HG02763 (cell line): ENCODE results near the gene TP53AIP1.
"Not testable (repeated sequence)": the region's sequence is repeated elsewhere in the genome, so short reads cannot be mapped to it uniquely, and the experiment has no call there.

ENCODE experiments used
- ATAC-seq: cut with Tn5 transposase; IDR thresholded peaks from one replicate; pipeline ENCODE4 v1.9.1; 2021; ENCODE audit warnings: mild to moderate bottlenecking, moderate library complexity; ENCODE audit not compliant: unreplicated experiment

The TP53AIP1 gene

DNA sequence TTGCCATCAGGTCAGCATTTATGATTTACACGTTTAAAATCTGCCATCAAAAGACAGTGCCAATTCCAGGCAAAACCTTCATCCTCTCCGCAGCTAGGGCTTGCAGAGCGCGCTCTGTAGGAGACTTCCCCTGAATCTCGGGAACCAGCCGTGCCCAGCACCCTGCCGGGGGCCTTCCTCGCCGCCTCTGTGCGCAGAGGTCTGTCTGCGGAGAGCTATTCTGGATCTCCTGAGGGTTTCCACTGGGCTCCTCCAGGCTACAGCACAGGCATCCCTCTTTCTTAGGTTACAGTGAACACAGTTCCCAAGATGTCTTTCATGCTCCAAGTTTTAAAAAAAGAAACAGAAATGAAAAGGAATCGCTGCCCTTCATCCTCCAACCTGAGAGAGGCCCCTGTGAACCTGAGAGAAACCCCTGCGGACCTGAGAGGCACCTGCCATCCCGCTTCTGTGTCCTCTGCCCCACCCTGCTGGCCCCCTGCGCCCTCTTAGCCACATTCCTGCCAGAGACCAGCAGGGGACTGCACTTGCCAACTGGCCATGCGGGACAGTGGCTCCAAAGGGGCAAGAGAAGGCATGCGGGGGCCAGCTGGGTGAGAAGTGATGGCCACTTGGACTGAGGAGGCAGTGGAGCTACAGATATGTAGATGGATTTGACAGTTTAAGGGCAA is 16.1 kb downstream of the TP53AIP1 start:
- ATAC-seq, result no peak

DNA sequence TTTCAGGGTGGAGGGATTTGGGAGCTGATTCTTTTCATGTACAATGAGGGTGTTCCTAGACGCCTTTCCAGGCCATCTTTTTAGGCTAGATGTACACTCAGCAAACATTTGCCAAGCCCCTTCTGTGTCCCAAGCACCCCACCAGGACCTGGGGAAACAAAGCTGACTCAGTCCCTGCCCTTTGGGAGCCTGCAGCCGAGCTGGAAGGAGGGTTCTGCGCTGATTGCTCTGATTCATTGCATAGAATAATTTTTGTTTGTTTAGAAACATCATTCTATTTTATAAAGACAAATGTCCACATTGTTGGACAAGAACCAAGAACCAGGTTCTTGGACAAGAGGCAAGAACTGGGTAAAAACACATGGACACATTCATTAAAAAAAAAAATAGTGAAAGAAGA is 16.7 kb downstream of the TP53AIP1 start:
- ATAC-seq, result no peak

DNA sequence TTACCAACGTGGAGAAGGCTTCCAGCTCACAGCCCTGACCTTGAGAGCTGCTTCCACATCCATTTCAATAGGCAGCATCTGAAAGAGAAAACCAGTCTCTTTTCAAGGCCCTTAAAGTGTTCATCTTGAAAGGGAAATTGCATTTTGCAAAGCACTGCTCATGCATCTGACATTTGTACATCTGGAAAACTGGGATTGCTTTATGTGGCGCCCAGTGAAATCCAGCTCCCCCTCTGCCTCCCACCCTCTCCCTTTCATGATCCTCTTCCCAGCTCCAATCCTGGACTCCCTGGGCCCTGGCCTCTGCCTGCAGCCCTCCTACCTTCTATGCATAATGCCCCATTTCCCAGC is 17.4 kb downstream of the TP53AIP1 start:
- no peak for ATAC-seq

DNA sequence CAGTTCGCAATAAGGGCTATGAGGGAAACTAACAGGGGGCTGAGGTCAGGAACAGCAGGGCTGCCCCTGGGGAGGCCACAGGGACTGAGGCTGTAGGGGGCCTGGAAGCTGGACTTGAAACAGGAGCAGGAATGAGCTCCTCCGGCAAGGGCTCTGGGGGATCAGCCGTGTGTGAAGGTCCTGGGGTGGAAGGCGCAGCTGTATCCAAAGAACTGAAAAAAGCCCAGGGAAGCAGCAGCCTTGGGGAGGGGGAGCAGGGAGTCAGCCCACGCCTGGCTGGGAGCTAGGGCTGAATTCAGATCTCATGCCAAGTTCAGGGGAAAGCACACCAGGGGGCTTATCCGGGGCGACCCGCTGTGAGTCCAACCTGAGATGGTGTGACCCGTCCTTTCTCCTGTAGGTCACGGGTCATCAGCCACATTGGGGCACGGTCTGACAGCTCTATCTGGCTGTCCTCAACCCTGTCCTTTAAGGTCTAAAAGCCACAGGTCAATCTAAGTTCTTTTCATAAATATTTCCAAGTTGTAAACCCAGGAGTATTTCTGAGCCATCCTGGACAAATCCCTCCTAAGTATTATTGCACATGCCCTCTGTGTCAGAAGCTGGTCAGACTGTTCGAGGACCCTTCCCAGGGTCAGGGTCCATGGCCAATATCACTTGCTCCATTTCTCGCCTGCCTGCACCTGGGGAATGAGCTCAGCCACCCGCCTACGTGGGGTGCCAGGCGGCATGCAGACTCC is 18.0 kb downstream of the TP53AIP1 start:
- no peak for ATAC-seq

DNA sequence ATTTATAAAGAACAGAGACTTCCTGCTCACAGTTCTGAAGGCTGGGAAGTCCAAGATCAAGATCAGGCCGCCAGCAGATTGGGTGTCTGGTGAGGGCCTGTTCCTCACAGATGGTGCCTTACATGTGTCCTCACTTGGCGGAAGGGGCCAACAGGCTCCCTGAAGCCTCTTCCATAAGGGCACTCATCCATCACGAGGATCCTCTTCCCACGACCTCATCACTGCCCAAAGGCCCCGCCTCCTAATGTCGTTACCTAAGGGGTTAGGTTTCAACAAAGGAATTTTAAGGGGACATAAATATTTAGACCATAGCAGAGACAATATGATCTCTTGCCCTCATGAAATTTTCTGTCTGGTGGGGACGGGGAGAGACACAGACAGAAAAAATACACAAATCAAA is 18.6 kb downstream of the TP53AIP1 start:
- no peak for ATAC-seq

DNA sequence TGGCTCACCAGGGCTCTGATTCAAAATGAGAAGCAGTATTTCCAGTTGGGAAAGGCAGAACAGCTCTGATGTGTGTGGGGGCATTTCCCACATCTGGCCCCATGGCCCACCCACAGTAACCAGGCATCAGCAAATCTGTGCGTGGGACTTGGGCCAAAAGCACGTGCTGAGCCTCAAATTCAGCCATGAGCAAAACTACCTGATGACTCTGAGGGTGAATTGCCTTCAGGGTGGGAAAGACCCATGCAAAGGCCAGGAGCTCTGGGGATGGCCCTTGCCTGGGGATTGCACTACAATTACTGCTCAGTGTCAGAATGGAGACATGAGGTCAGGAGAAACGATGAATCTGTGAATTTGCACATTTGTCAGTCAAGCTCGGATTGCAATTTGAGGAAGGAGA is 20.9 kb downstream of the TP53AIP1 start:
- no peak for ATAC-seq

DNA sequence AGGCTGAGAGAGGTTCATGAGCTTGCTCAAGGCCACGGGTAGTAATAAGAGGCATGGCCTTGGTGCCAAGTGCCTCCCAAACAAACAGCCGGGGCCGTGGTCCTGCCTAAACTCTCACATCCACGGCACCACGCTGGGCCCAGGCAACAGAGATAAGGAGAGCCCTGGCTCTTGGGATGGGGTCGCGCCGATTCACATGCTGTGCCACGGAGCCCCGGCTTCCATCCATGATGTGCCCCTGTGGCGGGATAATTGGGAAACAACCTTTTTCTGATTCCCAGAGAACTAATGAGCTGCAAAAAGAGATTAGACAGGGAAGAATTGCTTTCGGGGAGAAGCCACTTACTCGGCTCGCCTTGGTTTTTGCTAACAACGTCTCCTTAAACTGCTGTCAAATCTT is 22.0 kb downstream of the TP53AIP1 start:
- ATAC-seq, result no peak

DNA sequence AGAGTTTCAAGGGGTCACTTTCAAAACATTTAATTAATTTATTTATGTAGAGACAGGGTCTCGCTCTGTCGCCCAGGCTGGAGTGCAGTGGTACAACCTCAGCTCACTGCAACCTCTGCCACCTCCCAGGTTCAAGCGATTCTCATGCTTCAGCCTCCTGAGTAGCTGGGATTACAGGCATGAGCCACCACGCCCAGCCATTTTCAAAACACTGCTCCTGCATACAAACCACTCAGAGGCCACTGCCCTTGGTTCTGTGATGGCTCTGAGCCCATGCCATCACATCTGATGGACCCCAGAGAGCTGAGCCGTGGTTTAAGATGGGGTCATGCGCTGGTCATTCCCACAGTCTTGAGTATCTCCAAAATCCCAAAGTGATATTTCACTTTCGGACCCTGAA is 23.0 kb downstream of the TP53AIP1 start:
- not testable (repeated sequence) for ATAC-seq

DNA sequence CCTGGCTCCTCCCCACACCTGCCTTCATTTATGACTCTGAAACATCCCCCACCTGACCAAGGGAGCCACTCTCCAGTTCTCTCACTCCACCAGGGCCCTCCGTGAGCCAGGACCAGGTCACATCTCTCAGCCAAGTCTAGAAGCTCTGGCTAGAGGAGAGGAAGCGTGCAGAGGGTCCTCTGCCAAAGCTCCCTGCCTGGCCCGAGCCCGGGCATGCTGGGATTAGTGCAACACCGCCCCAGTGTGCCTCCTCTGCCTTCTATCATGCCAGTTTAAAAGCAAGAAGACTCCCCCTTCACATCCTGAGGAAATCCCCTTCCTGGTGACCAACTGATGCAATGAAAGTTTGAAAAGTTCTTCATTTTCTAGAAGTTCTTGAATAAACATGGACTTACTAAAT is 23.5 kb downstream of the TP53AIP1 start:
- ATAC-seq, result no peak

DNA sequence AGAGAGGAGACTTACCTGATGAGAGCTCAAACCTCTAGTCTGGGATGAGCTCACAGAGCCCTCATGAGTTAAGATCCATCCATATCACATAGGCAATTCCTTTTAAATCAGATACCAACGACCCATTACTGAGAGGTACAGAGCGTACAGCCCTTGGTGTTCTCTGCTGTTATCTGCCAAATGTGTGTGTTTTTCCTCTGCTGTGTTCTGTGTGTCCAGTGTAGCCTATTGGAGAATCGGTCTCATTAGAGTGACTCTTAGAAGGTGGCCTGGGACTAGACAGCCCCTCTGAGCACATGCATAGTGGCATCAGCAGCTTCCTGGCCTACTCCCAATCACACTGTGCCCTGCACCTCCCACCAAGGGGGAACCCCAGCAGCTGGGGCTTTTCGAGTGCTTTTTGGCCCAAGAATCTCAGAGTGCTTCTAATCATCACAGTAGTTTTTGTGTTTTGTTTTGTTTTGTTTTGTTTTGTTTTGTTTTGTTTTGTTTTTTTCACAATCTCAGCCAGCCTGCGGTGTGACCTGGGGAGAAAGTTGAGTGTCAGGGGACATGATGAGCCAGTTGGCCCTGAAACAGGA is 25.4 kb downstream of the TP53AIP1 start:
- no peak for ATAC-seq

DNA sequence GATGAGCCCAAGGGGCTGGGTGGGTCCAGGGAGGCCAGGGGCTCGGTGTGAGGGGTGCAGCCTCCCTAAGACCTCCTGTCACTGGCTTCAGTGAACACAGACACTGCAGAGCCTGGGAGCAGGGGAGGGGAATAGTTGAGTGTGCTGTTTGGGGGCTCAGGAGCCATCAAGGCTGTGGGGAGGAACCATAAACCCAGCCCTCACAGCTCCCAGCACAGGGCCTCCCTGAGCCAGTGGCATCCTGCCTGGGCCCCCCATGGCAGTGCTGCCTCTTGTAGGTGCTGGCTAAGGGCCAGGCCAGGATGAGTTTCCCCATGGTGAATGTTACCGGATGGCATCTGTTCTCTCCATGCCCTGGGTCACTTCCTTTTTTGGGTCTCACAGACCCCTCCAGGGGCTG is 26.0 kb downstream of the TP53AIP1 start:
- no peak for ATAC-seq

DNA sequence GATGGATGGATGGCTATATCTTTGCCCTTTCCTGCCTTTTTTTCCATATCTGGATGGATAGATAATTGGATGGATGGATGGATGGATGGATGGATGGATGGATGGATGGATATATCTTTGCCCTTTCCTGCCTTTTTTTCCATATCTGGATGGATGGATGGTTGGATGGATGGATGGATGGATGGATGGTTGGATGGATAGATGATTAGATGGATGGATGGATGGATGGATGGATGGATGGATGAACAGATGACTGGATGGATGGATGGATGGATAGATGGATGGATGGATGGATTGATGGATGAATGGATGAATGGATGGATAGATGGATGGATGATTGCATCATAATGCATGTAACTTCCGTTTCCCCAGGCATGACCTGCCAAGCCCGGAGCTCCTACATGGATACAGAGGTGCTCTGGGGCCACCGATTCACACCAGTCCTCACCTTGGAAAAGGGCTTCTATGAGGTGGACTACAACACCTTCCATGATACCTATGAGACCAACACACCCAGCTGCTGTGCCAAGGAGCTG is 26.6 kb downstream of the TP53AIP1 start:
- no peak for ATAC-seq

DNA sequence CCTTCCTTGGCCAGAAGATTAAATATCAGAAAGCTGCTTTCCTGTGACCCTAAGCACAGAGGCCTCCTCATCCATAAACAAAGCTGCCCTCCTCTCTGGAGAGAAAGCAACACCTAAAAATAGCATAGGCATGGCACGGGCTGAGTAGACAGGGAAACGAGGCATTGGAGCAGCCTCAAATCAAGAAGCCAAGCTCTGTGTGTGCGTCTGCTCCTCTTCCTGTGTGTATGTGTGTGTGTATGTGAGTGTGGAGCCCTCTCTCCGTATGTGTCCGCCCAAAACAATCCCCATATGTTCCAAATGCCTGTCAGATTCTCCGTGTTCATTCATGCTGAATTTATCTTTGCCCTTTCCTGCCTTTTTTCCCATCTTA is 27.5 kb downstream of the TP53AIP1 start:
- no peak for ATAC-seq

DNA sequence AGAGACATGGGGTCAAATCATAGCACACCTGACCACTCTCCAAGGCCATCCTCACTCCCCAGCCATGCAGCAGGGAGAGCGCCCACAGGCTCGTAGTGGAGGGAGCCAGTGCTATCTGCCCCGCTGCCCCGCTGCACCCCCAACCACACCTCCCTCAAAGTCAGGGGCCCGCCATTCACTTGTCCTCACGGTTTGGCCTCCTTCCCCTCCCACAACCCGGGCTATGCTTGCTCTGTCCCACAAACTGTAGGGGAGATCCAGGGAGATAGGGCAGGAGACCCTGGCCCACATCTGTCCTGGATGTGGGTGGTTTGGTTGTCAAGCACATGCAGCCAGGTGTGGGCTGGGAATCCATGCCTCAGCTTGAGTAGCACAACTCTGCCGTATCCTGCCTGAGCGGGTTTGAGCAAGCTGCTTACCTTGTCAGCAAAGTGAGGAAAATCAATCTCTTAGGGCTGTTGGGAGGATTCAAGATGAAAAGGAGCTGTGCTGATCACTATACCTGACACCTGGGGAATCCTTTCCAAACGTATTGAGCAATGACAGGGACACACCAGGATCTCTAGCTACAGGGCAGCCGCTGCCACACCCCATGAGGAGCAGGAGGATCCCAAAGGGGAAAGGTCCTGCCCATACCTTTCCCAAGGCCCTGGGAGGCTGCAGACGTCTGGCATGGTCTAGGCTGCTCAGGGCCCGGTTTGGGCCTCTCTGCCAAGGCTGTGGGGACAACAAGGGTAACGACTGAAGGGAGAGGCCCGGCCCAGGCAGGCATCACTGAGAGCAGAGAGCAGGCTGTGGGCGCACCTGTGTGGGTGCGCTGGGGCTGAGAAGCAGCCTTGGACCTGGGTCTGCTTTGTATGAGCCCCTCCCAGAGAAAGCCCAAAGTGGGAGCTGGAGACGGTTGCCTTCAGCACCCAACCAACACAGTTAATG is 28.2 kb downstream of the TP53AIP1 start:
- no peak for ATAC-seq

DNA sequence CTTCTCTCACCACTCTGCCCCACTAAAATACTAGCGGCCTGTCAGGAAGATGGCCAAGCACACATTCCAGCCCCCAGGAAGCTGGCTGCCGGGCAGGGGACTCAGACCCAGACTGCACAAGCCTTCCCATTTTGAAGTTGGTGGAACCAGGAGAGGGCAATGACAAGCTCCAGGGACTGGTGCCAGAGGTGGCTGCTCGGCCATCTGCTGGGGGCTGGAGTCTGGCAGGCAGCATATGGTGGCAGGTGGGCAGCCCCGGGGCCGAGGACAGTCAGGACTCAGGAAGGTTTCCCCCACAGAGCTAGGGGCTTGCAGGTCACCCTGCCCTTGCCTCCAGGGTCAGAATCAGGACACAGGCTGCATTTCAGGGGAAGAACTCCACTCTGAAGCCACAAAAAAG is 28.9 kb downstream of the TP53AIP1 start:
- ATAC-seq, result no peak

DNA sequence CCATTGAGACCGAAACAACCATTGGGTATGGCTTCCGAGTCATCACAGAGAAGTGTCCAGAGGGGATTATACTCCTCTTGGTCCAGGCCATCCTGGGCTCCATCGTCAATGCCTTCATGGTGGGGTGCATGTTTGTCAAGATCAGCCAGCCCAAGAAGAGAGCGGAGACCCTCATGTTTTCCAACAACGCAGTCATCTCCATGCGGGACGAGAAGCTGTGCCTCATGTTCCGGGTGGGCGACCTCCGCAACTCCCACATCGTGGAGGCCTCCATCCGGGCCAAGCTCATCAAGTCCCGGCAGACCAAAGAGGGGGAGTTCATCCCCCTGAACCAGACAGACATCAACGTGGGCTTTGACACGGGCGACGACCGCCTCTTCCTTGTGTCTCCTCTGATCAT is 31.0 kb downstream of the TP53AIP1 start:
- no peak for ATAC-seq

DNA sequence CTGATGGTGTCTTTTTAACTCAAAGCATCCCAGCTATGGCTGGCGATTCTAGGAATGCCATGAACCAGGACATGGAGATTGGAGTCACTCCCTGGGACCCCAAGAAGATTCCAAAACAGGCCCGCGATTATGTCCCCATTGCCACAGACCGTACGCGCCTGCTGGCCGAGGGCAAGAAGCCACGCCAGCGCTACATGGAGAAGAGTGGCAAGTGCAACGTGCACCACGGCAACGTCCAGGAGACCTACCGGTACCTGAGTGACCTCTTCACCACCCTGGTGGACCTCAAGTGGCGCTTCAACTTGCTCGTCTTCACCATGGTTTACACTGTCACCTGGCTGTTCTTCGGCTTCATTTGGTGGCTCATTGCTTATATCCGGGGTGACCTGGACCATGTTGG is 31.4 kb downstream of the TP53AIP1 start:
- ATAC-seq, result no peak

DNA sequence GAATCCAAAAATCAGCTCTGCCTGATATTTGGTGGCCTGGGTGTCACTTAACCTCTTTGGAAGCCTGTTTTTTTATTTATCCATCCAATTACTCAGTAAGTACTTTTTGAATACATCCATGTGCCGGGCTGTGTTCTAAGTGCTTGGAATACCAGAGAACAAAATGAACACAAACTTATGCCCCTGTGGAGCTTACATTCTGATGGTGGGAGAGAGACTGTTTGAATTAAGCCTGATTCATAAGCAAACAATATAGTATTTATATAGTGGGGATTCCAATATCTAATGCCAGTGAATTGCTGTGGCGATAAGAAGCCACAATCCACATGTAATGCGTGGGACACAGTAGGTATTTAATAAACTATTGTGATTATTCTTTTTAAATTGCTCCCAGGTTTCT is 32.1 kb downstream of the TP53AIP1 start:
- ATAC-seq, result no peak

DNA sequence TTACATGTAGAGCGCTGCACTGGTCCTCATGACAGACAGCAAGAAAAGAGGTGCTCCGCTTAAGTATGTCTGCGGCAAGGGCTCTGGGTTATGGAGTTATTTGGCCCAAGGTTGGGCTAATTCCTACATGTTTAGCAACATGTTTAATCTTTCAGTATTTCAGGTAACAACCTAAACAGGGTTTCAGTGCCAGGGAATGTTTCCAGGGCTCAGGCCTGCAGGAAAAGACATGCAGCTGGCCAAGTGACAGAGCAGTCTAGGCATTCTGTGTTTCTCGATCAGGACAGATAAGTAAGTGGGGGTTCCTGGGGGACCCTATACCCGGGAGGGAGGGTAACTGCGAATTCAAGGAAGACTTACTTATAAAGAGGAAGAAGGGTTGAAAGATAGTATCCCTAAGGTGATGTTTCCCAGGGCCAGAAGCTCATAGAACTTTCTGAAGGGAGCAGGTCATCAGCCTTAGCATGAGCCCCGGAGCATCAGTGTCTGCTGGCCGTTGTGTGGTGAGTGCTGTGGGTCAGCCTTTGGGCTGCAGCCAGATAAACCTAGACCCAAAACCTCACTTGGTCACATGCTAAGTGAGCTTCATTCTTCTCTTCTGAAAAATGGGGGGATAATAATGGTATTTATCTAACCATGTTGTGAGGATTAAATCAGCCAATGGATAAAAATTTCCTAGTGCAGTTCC is 33.1 kb downstream of the TP53AIP1 start:
- no peak for ATAC-seq

DNA sequence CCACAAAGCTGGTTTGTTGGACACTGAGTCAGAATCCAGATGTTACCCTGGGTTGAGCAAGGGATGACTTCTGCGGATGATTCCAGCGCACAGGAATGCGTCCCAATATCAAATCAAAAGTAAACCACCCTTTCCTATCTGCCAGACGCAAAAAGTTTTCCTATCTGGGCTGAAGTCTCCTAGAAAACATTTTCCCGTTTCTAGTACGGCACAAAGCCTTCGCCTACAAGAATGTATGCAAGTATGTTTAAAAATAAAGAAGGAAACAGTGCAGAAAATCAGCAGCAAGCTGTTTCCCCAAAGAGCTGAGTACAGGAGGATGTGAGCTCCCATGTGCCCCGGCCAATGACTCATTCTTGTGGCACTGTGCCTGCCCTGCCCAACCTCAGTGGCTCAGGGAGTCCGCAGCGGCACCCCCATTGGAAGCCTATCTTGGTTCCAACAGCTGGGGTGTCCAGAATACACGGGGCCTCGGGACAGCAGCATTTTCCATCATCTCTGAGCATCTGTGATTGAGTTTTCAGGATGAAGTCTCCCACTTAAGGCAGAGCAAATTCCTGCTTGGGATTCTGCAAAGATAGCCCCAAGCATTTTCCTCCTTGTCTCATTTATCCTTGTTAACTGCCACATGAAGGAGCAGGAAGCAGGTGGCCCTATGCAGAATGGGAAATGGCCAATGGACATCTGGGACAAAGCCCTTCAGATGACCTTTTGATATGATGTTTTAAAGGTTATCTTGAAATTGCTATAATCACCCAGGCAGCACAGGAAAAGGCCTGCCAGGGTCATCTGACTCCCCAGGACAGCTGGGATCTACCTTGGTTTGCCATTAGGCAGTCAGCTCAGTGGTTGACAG is 34.1 kb downstream of the TP53AIP1 start:
- no peak for ATAC-seq
